Astrocyte of the hippocampus (primary cell): Measurements from ENCODE around the gene CDC27.
"Not testable (repeated sequence)": the region's sequence is repeated elsewhere in the genome, so short reads cannot be mapped to it uniquely, and the experiment has no call there.

Experiments
- DNase-seq: peaks from one replicate; pipeline ENCODE4 v3.0.0; 2011; ENCODE audit warnings: low read depth, low spot score

The CDC27 gene

DNA sequence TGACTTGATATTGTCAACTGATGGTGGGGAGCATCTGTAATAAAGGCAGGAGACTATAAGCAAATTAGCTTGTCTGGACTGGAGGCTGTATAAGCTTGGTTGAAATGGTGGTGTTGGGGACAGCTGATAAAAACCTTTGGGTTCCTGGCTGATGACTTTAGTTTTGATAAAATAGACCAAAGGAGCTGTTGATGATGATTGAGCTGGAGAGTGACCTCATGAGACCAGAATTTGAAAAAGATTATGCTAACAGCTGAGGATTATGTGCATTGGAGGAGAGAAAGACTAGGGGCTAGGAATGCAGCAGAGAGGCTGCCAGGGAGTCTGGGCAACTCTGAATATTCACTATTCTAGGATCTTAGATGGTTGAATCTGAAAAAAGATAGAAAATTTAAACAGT, 8.7 kb upstream of the CDC27 start:
- peak; percentile 51 for DNase-seq

DNA sequence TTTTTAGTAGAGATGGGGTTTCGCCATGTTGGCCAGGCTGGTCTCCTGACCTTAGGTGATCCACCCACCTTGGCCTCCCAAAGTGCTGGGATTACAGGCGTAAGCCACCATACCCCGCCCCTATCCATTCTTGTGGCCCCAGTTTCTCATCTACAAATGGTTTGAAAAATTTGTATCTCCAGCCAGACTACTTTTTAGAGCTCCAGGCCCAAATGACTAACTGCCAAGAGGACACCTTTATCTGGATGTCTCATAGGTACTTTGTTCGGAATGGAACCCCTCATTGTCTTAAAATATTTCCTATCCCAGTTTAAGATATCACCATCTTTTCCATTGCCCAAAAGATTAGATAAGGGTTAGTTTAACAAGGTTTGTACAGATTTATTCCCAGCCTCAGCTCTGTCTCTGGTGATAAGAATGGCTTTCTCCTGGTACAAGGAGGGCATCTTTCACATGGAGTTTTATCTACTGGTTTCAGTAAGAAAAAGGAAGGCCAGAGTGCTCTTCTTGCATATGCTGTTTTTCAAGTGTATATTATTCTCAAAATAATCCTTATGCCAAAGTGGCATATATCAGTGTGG, 4.9 kb upstream of the CDC27 start:
- no peak for DNase-seq

DNA sequence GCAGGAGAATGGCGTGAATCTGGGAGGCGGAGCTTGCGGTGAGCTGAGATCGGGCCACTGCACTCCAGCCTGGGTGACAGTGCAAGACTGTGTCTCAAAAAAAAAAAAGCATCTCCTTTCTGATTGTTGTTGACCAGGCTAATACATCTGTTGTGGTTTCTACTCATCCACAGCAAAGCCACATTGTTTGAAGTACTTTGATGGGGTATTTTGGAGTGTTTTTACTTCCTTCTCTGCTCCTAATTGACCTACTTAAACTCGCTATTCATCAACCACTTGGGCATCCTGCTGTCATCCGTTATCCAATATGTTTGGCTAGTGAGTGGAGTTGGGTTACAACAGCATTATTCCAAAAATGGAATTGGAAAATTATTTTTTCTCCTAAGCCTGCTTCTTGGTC, 3.5 kb upstream of the CDC27 start:
- DNase-seq, result peak; percentile 25

DNA sequence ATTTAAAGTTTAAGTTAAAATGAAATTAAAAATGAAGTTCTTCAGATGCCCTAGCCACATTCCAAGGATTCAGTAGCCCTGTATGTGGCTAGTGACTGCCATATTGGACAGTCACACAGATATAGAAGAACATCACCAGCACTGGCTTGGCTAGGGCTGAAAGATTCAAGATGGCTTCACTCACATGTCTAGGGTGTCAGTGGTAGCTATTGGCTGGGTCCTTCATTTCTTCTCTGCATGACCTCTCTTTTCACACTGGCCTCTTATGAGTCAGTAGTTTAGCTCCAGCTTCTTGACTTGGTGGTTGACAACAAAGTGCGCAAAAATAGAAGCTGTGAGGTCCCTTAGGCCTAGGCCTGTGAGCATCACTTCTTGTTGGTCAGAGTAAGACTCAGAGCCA, 1.7 kb upstream of the CDC27 start:
- DNase-seq, result no peak

DNA sequence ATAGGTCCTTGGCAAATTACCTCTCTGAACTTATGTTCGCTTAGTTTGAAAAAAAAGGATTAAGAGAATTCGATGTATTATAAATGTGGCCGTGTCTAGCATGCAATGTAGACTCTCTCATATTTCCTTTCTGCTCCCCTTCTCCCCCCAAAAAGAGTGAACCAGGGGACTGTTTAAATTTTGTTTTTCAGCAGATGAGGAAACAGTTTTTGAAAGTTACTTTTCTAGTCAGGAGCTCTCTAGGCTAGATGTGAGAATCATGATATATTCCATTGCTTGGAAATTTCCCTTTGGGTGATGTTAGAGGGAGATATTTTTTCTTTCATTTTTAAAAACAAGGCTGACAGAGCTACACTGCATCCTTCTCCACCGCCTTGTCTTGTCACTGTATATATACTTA, 1.1 kb upstream of the CDC27 start:
- DNase-seq, result no peak

DNA sequence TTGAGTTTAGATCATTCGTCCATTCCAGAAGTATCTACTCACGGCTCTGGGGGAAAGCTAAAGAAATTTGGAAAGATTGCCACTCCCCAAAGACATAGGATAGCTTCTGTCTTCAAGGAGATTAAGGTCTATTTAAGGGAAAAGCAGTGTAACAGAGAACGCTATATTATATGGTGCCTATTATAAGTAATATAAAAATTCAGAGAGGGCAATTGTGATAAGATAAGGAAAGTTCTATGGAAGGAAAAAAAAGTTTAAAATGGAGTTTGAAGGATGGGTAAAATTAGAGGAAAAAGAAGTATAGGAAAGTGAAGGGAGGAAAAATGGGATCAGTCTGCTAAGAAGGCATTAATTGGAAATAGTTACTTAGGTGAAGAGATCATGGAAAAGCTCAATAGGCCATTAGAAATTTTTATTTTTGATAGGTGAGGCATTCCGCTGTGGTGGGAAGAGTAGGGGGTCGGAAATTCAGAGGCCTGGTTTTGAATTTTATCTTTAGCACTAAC, 690 bp upstream of the CDC27 start:
- no peak for DNase-seq

DNA sequence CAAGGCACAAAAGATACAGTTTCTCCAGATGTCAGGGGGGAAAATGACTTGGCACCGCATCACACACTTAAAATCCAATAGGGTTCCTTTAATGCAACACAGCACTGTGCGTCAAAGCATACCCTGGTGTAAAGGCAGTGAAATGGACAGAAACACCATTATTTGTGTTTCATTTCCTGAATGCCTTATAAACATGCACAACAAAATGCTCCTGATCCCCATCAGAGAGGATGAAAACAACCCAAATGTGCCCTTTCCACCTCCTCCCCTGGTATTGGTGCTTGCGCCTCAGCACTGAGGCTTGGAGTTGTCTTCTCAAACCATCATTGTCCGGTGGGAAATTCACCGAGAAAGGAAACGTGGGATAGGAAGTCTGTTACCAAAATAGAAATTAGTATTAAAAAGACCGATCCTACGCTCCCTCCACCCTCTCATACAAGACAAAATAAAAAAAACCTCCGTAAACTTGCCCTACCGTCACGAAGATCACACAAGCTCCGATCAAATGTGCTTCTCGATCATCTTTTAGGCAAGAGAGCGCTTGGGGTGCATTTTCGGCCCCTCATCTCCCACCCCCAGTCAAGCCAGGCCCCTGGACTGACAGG, 722 bp downstream of the CDC27 start:
- peak; percentile 46 for DNase-seq

DNA sequence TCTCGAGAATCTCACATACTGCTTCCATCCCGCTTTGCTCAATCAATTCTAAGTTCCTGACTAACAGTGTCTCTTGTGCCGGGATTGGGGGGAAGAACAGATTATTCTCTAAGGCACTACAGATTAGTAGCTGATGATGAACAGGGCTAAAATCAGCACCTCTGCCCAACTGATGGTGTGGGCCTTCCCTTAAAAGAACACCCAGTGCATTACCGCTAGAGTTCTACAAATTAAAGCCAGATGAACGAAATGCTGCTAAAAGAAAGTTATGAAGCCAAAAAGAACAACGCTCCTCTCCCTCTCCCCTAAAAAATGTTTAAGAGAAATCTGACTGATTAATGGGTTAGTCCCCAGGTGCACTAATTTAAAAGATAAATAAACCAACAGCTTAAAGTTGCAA, 4.4 kb downstream of the CDC27 start:
- DNase-seq, result no peak

DNA sequence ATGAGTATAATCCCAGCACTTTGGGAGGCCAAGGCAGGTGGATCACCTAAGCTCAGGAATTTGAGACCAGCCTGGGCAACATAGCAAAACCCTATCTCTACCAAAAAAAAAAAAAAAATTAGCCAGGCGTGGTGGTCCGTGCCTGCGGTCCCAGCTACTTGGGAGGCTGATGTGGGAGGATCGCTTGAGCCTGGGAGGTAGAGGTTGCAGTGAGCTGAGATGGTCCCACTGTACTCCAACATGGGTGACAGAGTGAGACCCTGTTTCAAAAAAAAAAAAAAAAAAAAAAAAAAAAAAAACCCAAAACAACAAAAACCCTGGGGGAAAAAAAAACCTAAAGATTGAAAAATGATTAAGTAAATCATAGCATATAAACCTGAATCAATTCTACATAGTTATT, 8.1 kb downstream of the CDC27 start:
- not testable (repeated sequence) for DNase-seq

DNA sequence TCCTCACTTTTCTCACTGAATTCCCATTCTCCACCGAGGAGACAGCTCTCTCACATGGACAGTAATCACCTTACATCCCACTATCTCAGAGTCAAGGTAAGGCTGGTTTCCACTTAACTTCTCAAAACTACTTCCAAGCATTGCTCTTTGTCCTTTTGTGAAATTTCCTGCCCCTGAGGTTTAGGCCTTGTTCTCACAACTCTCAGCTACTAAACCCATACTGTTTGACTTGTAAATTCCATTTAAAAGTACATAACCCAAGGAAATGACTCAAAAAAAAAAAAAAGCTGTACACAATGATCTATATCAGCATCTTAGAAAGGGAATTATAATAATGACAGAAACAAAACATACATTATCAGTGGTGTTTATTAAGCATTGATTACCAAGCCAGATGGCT, 8.8 kb downstream of the CDC27 start:
- DNase-seq, result no peak

DNA sequence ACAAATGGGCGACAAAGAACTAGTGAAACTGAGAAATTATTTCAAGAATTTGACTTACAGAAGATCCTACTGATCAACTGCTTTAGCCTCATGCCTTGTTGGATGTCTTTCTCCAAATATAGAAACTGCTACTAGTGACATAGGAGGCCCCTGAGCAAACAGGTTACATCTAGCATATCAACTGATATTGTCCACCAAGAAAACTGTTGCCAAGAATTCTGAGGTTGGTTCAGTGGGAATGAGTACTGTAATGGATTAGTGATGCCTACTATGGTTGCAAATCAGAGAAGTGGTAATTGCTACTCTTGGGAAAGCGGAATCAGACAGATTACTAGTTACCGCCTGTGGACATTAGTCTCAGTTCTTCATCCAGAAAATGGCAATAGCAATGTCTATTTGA, 10.0 kb downstream of the CDC27 start:
- peak; percentile 43 for DNase-seq

DNA sequence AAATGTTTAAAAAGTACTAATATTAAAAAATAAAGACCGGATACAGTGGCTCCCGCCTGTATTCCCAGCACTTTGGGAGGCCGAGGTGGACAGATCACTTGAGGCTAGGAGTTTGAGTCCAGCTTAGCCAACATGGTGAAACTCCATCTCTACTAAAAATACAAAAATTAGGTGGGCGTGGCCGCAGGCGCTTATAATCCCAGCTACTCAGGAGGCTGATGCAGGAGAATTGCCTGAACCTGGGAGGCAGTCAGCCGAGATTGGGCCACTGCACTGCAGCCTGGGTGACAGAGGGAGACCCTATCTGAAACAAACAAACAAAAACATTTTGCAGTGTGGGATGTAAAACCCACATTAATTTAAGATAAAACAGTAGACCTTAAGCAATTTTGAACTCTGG, 11.8 kb downstream of the CDC27 start:
- DNase-seq, result no peak

DNA sequence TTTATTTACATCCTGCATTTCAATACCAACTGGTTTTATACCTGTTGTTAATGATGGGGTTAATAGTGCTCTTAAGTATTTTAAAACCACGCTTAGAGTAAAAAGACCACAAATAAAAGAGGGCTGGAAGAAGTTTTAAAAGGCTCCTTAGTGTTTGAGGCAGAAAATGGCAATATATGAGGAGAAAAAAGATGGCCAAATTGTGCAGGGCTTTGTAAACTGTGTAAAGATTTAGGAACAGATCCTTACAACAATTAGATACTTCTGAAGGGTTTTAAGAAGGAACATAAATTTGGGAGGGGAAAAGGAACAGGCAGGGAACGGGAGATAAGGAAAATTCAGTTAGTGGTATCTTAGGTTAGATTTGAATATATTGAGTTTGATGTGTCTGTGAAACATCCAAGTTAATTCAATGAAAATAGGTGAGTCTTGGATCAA, 12.7 kb downstream of the CDC27 start:
- no peak for DNase-seq

DNA sequence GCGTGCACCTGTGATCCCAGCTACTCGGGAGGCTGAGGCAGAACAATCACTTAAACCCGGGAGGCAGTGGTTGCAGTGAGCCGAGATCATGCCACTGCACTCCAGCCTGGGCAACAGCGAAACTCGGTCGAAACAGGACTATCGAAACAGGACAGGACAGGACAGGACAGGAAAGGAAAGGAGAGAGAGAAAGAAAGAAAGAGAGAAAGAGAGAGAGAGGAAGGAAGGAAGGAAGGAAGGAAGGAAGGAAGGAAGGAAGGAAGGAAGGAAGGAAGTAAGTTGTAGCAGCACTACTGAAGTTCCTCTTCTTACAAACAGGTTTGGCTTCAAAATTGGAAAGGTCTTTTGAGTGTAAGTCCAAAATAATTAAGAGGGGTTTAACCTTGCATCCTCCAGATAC, 14.3 kb downstream of the CDC27 start:
- DNase-seq, result not testable (repeated sequence)

DNA sequence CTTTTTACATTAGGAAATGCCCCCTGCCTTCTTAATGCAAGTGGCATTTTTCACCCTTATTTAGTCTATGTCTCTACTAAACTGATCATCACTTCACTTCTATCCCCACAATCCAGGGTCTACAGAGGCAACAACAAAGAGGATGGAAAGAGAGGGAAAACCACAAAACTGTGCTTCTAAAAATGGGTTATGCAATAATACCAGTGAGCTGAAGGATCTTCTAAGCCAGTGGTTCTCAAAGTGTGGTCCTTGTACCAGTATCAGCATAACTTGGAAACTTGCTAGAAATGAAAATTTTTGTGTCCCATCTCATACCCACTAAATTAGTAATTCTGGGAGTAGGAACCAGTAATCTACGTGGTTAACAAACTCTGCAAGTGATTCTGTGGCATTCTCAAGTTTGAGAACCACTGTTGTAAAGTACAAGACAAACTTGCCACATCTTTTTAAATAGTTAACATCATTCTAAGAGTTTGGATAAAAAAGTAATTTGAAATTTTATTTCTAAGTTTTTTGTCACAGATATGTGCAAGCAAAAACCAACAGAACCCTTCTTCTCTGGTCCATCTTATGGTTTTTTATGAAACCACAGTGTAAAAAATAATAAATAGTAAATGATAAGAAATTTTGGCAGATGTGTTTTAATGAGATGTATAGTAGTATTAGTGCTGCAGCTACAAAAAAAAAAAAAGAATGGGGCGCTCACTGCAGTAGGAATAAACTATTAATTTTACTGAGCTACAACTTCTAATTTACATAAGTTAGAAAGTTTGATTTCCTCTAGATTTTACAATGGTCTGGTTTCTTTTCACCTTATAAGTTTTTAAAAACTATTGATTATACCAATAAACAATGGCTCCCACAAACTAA, 16.2 kb downstream of the CDC27 start:
- no peak for DNase-seq

DNA sequence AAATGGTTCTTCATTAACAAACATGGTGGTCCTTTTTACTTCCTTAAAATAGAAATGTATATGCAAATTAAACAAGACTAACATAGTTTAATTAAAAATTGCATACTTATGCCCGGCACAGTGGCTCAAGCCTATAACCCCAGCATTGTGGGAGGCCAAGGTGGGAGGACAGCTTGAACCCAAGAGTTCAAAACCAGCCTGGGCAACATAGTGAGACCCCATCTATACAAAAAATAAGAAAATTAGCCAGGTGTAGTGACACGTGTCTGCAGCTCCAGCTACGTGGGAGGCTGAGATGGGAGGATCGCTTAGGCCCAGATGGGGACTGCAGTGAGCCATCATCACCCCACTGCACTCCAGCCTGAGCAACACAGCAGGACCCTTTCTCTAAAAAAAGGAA, 18.4 kb downstream of the CDC27 start:
- no peak for DNase-seq

DNA sequence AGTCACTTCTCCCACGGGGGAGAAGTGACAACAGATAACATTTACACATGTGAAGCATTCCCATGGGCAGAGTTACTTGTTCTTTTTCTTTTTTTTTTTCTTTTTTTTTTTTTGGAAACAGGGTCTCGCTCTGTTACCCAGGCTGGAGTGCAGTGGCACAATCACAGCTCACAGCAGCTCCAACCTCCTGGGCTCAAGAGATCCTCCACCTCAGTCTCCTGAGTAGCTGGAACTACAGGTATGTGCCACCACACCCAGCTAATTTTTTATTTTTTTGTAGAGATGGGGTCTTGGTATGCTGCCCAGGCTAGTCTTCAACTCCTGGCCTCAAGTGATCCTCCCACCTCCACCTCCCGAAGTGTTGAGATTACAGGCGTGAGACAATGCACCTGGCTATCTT, 20.2 kb downstream of the CDC27 start:
- not testable (repeated sequence) for DNase-seq

DNA sequence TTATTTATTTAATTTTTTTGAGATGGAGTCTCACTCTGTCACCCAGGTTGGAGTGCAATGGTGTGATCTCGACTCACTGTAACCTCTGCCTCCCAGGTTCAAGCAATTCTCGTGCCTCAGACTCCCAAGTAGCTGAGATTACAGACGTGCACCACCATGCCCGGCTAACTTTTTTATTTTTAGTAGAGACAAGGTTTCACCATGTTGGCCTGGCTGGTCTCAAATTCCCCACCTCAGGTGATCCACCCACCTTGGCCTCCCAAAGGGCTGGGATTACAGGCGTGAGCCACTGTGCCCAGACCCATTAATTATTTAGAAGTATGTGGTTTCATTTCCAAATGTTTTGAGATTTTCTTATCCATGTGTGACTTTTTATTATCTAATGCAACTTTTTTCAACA, 22.2 kb downstream of the CDC27 start:
- not testable (repeated sequence) for DNase-seq

DNA sequence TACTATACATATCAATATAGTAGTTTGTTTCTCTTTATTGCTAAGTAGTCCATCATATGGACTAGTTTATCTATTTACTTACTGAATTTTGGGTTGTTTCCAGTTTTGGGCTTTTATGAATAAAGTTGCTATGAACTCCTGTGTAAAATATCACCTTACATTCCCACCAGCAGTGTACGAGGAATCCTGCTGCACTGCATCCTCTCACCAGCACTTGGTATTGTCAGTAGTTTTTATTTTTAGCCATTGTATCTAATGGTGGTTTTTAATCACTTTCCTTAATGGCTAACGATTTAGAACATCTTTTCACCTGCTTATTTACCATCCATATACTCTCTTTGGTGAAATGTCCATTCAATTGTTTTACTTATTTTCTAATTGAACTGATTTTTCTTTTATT, 24.0 kb downstream of the CDC27 start:
- no peak for DNase-seq

DNA sequence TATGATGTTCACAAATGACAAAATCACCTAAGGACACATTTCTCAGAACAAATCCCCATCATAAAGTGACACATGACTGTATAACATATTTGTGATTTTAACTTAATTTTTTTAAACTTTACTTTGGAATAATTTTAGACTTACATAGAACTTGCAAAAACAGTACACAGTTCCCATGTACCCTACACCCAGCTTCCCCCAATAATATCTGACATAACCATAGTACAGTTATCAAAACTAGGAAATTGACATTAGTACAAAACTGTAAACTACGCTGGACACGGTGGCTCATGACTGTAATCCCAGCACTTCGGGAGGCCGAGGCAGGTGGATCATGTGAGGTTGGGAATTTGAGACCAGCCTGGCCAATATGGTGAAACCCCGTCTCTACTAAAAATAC, 24.8 kb downstream of the CDC27 start:
- DNase-seq, result no peak

DNA sequence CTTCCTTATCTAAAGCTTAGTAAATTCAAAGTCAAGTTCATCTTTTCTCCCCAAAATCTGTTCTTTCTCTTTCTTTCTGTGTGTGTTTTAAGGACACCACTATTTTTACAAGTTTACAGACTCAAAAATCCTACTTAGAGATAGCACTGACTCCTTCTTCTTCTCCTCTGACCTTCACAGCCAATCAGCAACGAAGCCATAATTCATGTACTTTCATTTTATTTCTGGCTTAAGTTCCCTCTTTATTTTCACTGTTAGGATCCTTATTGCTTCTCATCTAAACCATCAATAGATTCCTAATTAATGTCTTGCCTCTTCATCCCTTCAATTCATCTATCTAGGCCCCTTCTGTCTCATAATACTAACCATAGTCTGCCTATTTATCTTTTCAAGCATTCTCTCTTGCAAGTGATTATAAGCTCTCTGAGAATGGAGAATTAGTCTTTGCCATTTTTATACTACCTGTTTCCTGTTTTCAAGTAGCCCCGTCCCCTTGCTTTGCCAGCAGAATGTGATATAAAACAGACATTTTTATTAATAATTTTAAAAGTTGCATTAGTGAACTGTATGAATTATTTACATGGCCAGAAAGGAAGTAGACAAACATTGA, 27.0 kb downstream of the CDC27 start:
- no peak for DNase-seq

DNA sequence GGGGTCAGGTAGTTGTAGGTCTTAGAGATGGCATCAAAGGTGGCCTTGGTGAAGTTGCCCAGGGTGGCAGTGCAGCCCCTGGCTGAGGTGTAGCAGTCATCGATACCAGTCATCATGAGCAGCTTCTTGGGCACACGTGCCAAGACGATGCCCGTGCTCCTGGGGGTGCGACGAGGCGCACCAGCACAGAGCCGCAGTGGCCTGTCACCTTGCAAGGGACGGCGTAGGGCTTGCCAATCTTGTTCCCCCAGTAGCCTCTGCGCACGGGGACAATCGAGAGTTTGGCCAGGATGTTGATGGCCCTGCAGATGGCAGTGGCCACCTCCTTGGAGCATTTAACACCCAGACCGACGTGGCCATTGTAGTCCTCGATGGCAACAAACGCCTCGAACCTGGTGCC, 29.8 kb downstream of the CDC27 start:
- DNase-seq, result no peak
